Neural cell (in vitro differentiated cells): ENCODE measurements around the gene EXOSC3. TPM values are rescaled to one million over a fixed set of nuclear protein-coding genes. Genes with fewer than 3 reads are reported as not detected.

Source experiments
- H2AFZ ChIP-seq: fragments of 200-600, 300-800 bp; sonication (generic), shearing (Covaris generic); 2 replicates; pipeline ENCODE4 v1.6.0; 2014; ENCODE audit warnings: low read depth, mild to moderate bottlenecking, antibody characterized with exemption, low read length, moderate library complexity
- H3F3A ChIP-seq: fragments of 200-600 bp; shearing (Covaris generic); 2 replicates; pipeline ENCODE4 v1.6.1; 2016; ENCODE audit warnings: mild to moderate bottlenecking, moderate library complexity, mixed read lengths, antibody characterized with exemption, low read length; ENCODE audit not compliant: insufficient read depth, poor library complexity, severe bottlenecking
- H3K27ac ChIP-seq: fragments of 200-600, 300-800 bp; sonication (generic), shearing (Covaris generic); 2 replicates; pipeline ENCODE4 v1.5.1; 2014; ENCODE audit warnings: mild to moderate bottlenecking, low read length, moderate library complexity
- H3K27me3 ChIP-seq: fragments of 300-800, 200-600 bp; sonication (generic), shearing (Covaris generic); 2 replicates; pipeline ENCODE4 v1.6.0; 2014; ENCODE audit warnings: mild to moderate bottlenecking, low read depth, low read length, moderate library complexity; ENCODE audit not compliant: insufficient read depth
- H3K36me3 ChIP-seq: fragments of 300-800, 200-600 bp; sonication (generic), shearing (Covaris generic); 2 replicates; pipeline ENCODE4 v1.5.1; 2014; ENCODE audit warnings: mild to moderate bottlenecking, antibody characterized with exemption, low read length, moderate library complexity; ENCODE audit not compliant: insufficient read depth
- H3K4me2 ChIP-seq: fragments of 300-800, 200-600 bp; sonication (generic), shearing (Covaris generic); 2 replicates; pipeline ENCODE4 v1.6.0; 2014; ENCODE audit warnings: mild to moderate bottlenecking, low read length
- H3K4me3 ChIP-seq: fragments of 300-800, 200-600 bp; sonication (generic), shearing (Covaris generic); 2 replicates; pipeline ENCODE4 v1.5.1; 2014; ENCODE audit warnings: mild to moderate bottlenecking, low read length, moderate library complexity
- H3K79me2 ChIP-seq: fragments of 200-600 bp; shearing (Covaris generic); replicated peaks from 2 replicates; pipeline ENCODE4 v1.6.0; 2014; ENCODE audit warnings: mild to moderate bottlenecking, low read length, moderate library complexity; ENCODE audit not compliant: insufficient read depth
- H3K9ac ChIP-seq: fragments of 300-800, 200-600 bp; sonication (generic), shearing (Covaris generic); 2 replicates; pipeline ENCODE4 v1.6.1; 2016; ENCODE audit warnings: mild to moderate bottlenecking, low read length, mixed read lengths
- H3K9me2 ChIP-seq: fragments of 200-600 bp; shearing (Covaris generic); 2 replicates; pipeline ENCODE4 v1.6.1; 2016; ENCODE audit warnings: mild to moderate bottlenecking, low read length, mixed read lengths; ENCODE audit not compliant: insufficient read depth
- H3K9me3 ChIP-seq: fragments of 200-600, 300-800 bp; sonication (generic), shearing (Covaris generic); 2 replicates; pipeline ENCODE4 v1.6.1; 2016; ENCODE audit warnings: mild to moderate bottlenecking, mixed run types, low read length, moderate library complexity, mixed read lengths
- H4K20me1 ChIP-seq: fragments of 200-600 bp; shearing (Covaris generic); 2 replicates; pipeline ENCODE4 v1.6.1; 2016; ENCODE audit warnings: mild to moderate bottlenecking, mixed run types; ENCODE audit not compliant: insufficient read depth
- EP300 ChIP-seq: fragments of 450-650 bp; conservative IDR thresholded peaks from 2 replicates; pipeline ENCODE4 v1.6.1; 2014; ENCODE audit warnings: antibody characterized with exemption, mild to moderate bottlenecking, moderate library complexity; ENCODE audit not compliant: poor library complexity, severe bottlenecking
- EZH2 ChIP-seq: fragments of 200-600, 300-800 bp; shearing (Covaris generic), sonication (generic); IDR thresholded peaks from 2 replicates; pipeline ENCODE4 v1.6.1; 2014; ENCODE audit warnings: antibody characterized with exemption, low read length, borderline replicate concordance, mild to moderate bottlenecking; ENCODE audit not compliant: insufficient read depth, poor library complexity, severe bottlenecking
- MXI1 ChIP-seq: fragments of 450-650 bp; conservative IDR thresholded peaks from 2 replicates; pipeline ENCODE4 v1.6.1; 2014; ENCODE audit warnings: antibody characterized with exemption, mild to moderate bottlenecking; ENCODE audit not compliant: poor library complexity, severe bottlenecking
- POLR2AphosphoS5 ChIP-seq: IDR thresholded peaks from 2 replicates; pipeline ENCODE4 v1.6.1; 2012
- RAD21 ChIP-seq: fragments of 450-650 bp; conservative IDR thresholded peaks from 2 replicates; pipeline ENCODE4 v1.6.1; 2014; ENCODE audit warnings: antibody characterized with exemption, mild to moderate bottlenecking, moderate library complexity
- SMC3 ChIP-seq: fragments of 450-650 bp; conservative IDR thresholded peaks from 2 replicates; pipeline ENCODE4 v1.6.1; 2014; ENCODE audit warnings: antibody characterized with exemption, mild to moderate bottlenecking, moderate library complexity; ENCODE audit not compliant: poor library complexity
- TAF1 ChIP-seq: IDR thresholded peaks from 2 replicates; pipeline ENCODE4 v1.6.1; 2012; ENCODE audit warnings: low read depth
- polyA plus RNA-seq: library from polyadenylated mRNA; depleted of rRNA; stranded (reverse); fragments of >200 nt; gene quantifications from 2 replicates; pipeline ENCODE4 v1.2.3, GENCODE V29; 2014
- TF ChIP-seq, protein P1 (sequence below): fragments of 450-650 bp; IDR thresholded peaks from 2 replicates; pipeline ENCODE4 v1.5.1; 2014; ENCODE audit warnings: antibody characterized with exemption, mild to moderate bottlenecking, moderate library complexity; ENCODE audit not compliant: poor library complexity, severe bottlenecking
- TF ChIP-seq, protein P2 (sequence below): IDR thresholded peaks from 2 replicates; pipeline ENCODE4 v1.6.1; 2012; ENCODE audit warnings: borderline replicate concordance

Gene EXOSC3
- polyA plus RNA-seq, 1 donor from 2014 or later: 46.4 TPM

DNA sequence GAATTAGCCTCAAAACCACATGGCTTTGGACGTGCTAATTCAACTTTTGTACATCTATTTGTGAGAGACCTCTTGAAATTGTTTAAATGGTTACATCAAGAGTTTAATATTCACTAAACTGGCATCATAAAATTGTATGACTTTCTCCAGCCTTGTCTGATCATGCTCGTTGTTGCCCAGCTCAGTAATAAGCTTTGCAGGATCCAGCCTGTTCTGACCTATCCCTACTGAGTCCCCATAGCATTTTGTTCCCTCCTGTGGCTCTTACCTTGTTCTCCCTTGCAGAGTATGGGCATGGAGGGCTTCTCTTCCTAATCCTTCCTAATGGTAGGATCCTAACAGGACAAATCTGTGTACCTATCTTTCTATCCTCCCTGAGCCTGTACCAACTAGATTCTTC is 6.3 kb downstream of the EXOSC3 start:
- H3K36me3 ChIP-seq: peaks cover 5% of the 10 kb centered on the region

DNA sequence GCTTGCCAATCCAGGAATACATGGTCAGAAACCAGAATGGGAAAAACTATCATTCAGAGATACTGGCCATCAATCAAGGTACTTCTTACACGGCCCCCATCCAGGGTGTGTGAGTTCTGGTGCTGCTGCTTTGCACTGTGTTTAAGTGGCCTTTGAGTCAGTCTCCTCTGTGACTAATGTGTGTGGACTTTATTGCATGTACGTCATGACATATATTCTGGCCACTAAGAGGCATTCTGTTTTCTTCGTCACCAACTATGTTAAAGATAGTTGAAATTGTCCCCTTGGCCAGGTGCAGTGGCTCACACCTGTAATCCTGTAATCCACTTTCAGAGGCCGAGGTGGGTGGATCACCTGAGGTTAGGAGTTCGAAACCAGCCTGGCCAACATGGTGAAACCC is 8.5 kb downstream of the EXOSC3 start:
- no peaks in the 10 kb centered on the region for H3K9me3 ChIP-seq
- H2AFZ ChIP-seq: no peak overlapping the region
- H3K27me3 ChIP-seq: no peaks in the 10 kb centered on the region
- TF ChIP-seq EP300 (no peak), POLR2AphosphoS5 (no peak), MXI1 (no peak), EZH2 (no peak), RAD21 (no peak), SMC3 (no peak), TAF1 (no peak)
- TF ChIP-seq, protein P1, sequence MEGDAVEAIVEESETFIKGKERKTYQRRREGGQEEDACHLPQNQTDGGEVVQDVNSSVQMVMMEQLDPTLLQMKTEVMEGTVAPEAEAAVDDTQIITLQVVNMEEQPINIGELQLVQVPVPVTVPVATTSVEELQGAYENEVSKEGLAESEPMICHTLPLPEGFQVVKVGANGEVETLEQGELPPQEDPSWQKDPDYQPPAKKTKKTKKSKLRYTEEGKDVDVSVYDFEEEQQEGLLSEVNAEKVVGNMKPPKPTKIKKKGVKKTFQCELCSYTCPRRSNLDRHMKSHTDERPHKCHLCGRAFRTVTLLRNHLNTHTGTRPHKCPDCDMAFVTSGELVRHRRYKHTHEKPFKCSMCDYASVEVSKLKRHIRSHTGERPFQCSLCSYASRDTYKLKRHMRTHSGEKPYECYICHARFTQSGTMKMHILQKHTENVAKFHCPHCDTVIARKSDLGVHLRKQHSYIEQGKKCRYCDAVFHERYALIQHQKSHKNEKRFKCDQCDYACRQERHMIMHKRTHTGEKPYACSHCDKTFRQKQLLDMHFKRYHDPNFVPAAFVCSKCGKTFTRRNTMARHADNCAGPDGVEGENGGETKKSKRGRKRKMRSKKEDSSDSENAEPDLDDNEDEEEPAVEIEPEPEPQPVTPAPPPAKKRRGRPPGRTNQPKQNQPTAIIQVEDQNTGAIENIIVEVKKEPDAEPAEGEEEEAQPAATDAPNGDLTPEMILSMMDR: no peak
- TF ChIP-seq, protein P2, sequence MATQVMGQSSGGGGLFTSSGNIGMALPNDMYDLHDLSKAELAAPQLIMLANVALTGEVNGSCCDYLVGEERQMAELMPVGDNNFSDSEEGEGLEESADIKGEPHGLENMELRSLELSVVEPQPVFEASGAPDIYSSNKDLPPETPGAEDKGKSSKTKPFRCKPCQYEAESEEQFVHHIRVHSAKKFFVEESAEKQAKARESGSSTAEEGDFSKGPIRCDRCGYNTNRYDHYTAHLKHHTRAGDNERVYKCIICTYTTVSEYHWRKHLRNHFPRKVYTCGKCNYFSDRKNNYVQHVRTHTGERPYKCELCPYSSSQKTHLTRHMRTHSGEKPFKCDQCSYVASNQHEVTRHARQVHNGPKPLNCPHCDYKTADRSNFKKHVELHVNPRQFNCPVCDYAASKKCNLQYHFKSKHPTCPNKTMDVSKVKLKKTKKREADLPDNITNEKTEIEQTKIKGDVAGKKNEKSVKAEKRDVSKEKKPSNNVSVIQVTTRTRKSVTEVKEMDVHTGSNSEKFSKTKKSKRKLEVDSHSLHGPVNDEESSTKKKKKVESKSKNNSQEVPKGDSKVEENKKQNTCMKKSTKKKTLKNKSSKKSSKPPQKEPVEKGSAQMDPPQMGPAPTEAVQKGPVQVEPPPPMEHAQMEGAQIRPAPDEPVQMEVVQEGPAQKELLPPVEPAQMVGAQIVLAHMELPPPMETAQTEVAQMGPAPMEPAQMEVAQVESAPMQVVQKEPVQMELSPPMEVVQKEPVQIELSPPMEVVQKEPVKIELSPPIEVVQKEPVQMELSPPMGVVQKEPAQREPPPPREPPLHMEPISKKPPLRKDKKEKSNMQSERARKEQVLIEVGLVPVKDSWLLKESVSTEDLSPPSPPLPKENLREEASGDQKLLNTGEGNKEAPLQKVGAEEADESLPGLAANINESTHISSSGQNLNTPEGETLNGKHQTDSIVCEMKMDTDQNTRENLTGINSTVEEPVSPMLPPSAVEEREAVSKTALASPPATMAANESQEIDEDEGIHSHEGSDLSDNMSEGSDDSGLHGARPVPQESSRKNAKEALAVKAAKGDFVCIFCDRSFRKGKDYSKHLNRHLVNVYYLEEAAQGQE: no peak
- no peaks in the 10 kb centered on the region for H3K9me2 ChIP-seq
- H3K4me2 ChIP-seq: no peak overlapping the region
- H3K79me2 ChIP-seq: no peaks in the 10 kb centered on the region
- H3K9ac ChIP-seq: no peak overlapping the region
- no peak overlapping the region for H3K27ac ChIP-seq
- H3K4me3 ChIP-seq: no peak overlapping the region
- peaks cover 5% of the 10 kb centered on the region for H3K36me3 ChIP-seq
- no peaks in the 10 kb centered on the region for H4K20me1 ChIP-seq
- no peaks in the 10 kb centered on the region for H3F3A ChIP-seq

More for the DNA sequence above, 6.3 kb downstream of the EXOSC3 start:
- Histone ChIP-seq H3K27me3 (no peaks in the 10 kb centered on the region), H3K9ac (no peak overlapping the region), H4K20me1 (no peaks in the 10 kb centered on the region), H3K27ac (no peak overlapping the region), H3K9me2 (no peaks in the 10 kb centered on the region), H3K9me3 (no peaks in the 10 kb centered on the region), H3K4me3 (no peak overlapping the region), H3F3A (no peaks in the 10 kb centered on the region), H3K79me2 (peaks cover 10% of the 10 kb centered on the region), H2AFZ (no peak overlapping the region), H3K4me2 (no peak overlapping the region)
- TF ChIP-seq TAF1 (no peak), EZH2 (no peak), RAD21 (no peak), MXI1 (no peak), SMC3 (no peak), EP300 (no peak), POLR2AphosphoS5 (no peak)
- TF ChIP-seq, protein P2: no peak
- TF ChIP-seq, protein P1: no peak
